ENCODE measurements around the gene FPR3.

The FPR3 gene

GRCh38 chr19:51794885-51795490, at the start of gene FPR3:
TSS of gene FPR3 (plus strand) at chr19:51795157. CDS start at chr19:51823749, 28,592 bp downstream.
- no peak within 1 kb of the TSS for H3K4me3 ChIP-seq (replicated peaks; ENCODE audit: low read depth, low read length)
- DNase-seq (ENCODE audit: low read depth), result no peak
- no peak for TF ChIP-seq CTCF (IDR thresholded peaks at IDR 0.05; ENCODE audit: low read length, missing control alignments)

- DNase-seq (ENCODE audit: low read depth), result no peak
- TF ChIP-seq CTCF (IDR thresholded peaks at IDR 0.05; ENCODE audit: low read length, missing control alignments), result no peak
- H3K4me3 ChIP-seq (replicated peaks; ENCODE audit: low read depth, low read length), result no peak overlapping the region
Measured at GRCh38 chr19:51746731-51747130, 48.2 kb upstream of the FPR3 start.

- no peak for TF ChIP-seq CTCF (IDR thresholded peaks at IDR 0.05; ENCODE audit: low read length, missing control alignments)
- H3K4me3 ChIP-seq (replicated peaks; ENCODE audit: low read depth, low read length), result no peak overlapping the region
- no peak for DNase-seq (ENCODE audit: low read depth)
Measured at GRCh38 chr19:51749979-51750378, 45.0 kb upstream of the FPR3 start.

GRCh38 chr19:51750400-51751094, 44.4 kb upstream of the FPR3 start:
- H3K4me3 ChIP-seq (replicated peaks; ENCODE audit: low read depth, low read length), result no peak overlapping the region
- DNase-seq (ENCODE audit: low read depth), result no peak

GRCh38 chr19:51751655-51752054, 43.3 kb upstream of the FPR3 start, which contains the start of gene FPR1:
TSS of gene FPR1 (minus strand) at chr19:51751878. CDS start at chr19:51746994, 4,884 bp downstream.
- DNase-seq (ENCODE audit: low read depth), result peak; percentile 29

More at GRCh38 chr19:51750400-51751094, 44.4 kb upstream of the FPR3 start:
- TF ChIP-seq CTCF (IDR thresholded peaks at IDR 0.05; ENCODE audit: low read length, missing control alignments), result no peak

GRCh38 chr19:51754109-51754508, 40.8 kb upstream of the FPR3 start:
- H3K4me3 ChIP-seq (replicated peaks; ENCODE audit: low read depth, low read length), result no peak overlapping the region
- DNase-seq (ENCODE audit: low read depth), result no peak
- TF ChIP-seq CTCF (IDR thresholded peaks at IDR 0.05; ENCODE audit: low read length, missing control alignments), result no peak

More at GRCh38 chr19:51751655-51752054, 43.3 kb upstream of the FPR3 start, which contains the start of gene FPR1:
- H3K4me3 ChIP-seq (replicated peaks; ENCODE audit: low read depth, low read length), result no peak within 1 kb of the TSS
- TF ChIP-seq CTCF (IDR thresholded peaks at IDR 0.05; ENCODE audit: low read length, missing control alignments), result no peak
